Liver (tissue), 3 donors: Measurements from ENCODE around the gene TCOF1.

Source experiments
- EGR1 ChIP-seq, 2 donors: IDR thresholded peaks; 2 replicates each; pipeline ENCODE4 v1.6.1; 2016 to 2018; ENCODE audit warnings: antibody characterized with exemption in 2 of 2, low read depth in 2 of 2
- FOXA1 ChIP-seq: IDR thresholded peaks from 2 replicates; pipeline ENCODE4 v1.6.1; 2016; ENCODE audit warnings: antibody characterized with exemption
- HNF4A ChIP-seq, 2 donors: conservative IDR thresholded peaks; 2 replicates each; pipeline ENCODE4 v1.6.1; 2016; ENCODE audit warnings: antibody characterized with exemption in 2 of 2, mild to moderate bottlenecking in 2 of 2
- JUND ChIP-seq, 2 donors: IDR thresholded peaks; 2 replicates each; pipeline ENCODE4 v1.6.1; 2016; ENCODE audit warnings: antibody characterized with exemption in 2 of 2
- RAD21 ChIP-seq, 2 donors: IDR thresholded peaks; 2 replicates each; pipeline ENCODE4 v1.6.1; 2016; ENCODE audit warnings: antibody characterized with exemption in 2 of 2, mild to moderate bottlenecking in 2 of 2
- REST ChIP-seq: IDR thresholded peaks from 2 replicates; pipeline ENCODE4 v1.6.1; 2016; ENCODE audit warnings: antibody characterized with exemption, mild to moderate bottlenecking
- SP1 ChIP-seq: IDR thresholded peaks from 2 replicates; pipeline ENCODE4 v1.6.1; 2018; ENCODE audit warnings: antibody characterized with exemption, mild to moderate bottlenecking
- TAF1 ChIP-seq: conservative IDR thresholded peaks from 2 replicates; pipeline ENCODE4 v1.6.1; 2016; ENCODE audit warnings: antibody characterized with exemption, mild to moderate bottlenecking
- YY1 ChIP-seq: IDR thresholded peaks from 2 replicates; pipeline ENCODE4 v1.6.1; 2016; ENCODE audit warnings: antibody characterized with exemption, mild to moderate bottlenecking
- TF ChIP-seq, protein P1 (sequence below): fragments of 150-350 bp; IDR thresholded peaks from 2 replicates; pipeline ENCODE4 v1.5.1; 2017; ENCODE audit warnings: improper control_type of control experiment, low read depth, low read length; ENCODE audit not compliant: missing input control
- donor health status: healthy.
- donor health status: healthy.

- TF ChIP-seq FOXA1 (no peak), SP1 (no peak), TAF1 (no peak), YY1 (no peak), RAD21 (IDR thresholded peaks at IDR 0.05) (no peak), HNF4A (conservative IDR thresholded peaks at IDR 0.05) (no peak), JUND (IDR thresholded peaks at IDR 0.05) (no peak), EGR1 (IDR thresholded peaks at IDR 0.05; ENCODE audit: low read depth in 2 of 2) (no peak), REST (no peak)
- TF ChIP-seq, protein P1, sequence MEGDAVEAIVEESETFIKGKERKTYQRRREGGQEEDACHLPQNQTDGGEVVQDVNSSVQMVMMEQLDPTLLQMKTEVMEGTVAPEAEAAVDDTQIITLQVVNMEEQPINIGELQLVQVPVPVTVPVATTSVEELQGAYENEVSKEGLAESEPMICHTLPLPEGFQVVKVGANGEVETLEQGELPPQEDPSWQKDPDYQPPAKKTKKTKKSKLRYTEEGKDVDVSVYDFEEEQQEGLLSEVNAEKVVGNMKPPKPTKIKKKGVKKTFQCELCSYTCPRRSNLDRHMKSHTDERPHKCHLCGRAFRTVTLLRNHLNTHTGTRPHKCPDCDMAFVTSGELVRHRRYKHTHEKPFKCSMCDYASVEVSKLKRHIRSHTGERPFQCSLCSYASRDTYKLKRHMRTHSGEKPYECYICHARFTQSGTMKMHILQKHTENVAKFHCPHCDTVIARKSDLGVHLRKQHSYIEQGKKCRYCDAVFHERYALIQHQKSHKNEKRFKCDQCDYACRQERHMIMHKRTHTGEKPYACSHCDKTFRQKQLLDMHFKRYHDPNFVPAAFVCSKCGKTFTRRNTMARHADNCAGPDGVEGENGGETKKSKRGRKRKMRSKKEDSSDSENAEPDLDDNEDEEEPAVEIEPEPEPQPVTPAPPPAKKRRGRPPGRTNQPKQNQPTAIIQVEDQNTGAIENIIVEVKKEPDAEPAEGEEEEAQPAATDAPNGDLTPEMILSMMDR, result no peak
Measured at GRCh38 chr5:150413176-150413901, 55.8 kb downstream of the TCOF1 start.
